ENCODE measurements around the gene NELL2.
"Not testable (repeated sequence)": the region's sequence is repeated elsewhere in the genome, so short reads cannot be mapped to it uniquely, and the experiment has no call there.

Gene NELL2

DNA sequence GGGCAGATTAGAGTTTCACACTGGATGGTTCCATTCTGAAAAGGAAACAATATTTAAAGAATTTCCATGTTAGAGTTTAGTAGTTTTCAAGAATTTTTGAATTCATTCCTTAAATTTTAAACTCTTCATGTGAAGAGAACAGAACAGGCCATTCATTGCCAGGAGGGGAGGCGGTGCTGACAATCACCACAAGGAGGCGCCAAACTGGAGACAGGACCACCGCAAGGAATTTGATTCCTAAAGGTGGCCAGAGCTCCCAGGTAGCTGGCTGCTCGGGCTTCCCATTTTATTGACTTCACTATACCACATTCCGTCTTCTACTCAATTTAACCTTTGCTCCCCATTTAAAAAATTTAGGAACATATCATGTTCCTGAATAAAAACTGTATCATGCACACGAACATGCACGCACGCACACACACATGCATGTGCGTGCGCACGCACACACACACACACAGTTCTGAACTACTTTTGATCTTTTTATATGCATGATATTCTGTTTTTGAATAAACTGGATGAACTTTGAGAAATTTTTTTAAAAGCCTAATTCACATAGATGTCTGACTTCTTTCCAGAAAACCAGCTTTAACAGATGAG, 101.2 kb downstream of the NELL2 start:
- no peak for DNase-seq

DNA sequence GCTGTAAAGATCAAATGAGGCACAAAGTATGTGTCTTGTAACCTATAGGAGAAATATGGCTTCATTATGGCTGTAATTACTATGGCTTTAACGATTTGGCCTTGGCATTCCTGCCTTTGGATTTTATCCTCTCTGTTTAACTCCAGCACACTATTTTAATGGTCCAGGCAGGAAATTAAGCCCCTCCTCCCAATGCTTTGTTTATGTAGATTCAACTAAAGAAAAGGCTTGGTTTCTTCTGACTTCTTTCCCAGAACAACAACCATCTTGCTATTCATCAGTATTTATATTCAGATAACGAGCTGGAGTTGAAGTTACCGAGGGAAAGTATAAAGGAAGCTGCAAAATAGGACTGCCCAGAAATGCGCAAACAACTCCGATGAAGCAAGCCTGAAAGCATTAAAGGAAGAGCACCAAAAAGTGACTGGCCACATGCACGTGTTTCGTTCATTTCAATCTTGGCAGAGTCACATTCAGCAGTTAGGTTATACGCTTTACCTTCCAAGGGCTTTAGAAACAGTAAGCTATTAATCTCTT, 104.6 kb downstream of the NELL2 start:
- no peak for DNase-seq

DNA sequence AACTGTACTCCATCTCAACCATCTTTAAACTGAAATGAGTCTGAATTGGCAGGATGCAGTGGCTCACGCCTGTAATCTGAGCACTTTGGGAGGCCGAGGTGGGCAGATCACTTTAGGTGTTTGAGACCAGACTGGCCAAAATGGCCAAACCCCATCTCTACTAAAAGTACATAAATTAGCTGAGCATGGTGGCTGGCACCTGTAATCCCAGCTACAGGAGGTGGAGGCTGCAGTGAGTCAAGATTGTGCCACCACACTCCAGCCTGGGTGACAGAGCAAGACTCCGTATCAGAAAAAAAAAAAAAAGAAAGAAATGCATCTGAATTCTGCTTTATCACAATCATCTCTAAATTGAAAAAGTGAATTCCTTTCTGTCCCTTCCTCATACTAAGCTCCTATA, 110.3 kb downstream of the NELL2 start:
- no peak for DNase-seq

DNA sequence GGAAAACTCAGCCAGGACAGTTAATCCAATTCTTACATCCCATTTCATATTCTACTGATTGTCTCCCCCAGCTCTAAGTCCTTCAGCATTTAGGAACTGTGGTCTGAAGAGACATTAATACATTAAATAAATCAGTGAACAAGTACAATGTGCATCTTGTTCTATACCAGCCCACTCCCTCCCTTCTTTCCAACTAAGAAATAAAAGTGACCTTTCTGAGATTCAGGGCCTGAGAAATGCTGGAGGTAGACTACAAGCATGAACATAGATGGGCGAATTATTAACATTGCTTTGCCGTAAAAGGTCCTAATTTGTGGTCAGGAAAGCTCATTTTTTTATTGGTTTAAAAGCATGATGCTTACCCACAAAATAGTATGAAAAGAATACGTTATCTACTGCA, 113.1 kb downstream of the NELL2 start:
- no peak for DNase-seq

DNA sequence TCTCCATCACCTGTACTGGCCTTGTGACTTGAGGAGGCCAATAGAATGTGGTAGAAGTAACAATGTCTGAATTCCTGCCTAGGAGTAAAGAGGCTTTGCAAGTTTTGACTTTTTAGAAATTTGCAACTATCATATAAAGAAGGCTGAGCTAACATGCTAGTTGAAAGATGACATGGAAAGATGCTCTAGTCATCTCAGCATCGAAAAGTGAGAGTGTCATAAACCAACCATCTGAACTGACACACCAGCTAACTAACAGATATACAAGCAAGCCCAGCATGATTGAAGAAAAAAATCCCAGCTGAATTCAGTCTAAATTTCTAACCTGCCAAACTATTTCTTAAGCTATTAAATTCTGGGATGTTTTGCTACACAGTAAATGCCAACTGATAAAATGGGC, 116.8 kb downstream of the NELL2 start:
- no peak for DNase-seq

DNA sequence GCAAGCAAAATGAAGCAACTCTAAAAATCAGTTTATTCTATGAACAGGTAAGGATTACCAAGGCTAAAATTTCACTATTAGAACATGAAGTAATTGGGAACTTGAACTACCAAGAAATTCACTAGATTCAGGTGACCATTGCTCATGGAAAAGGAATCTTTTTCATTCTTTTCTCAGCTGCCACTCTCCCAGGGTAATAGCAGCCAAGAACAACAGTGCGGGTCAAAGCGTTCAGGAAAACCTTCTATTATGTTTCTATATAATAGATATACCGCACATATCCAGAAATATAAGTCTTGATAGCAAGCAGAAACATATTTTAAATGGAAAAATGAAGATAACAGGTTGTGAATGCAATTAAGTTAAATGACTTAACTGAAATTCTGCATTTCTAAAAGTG, 125.6 kb downstream of the NELL2 start:
- no peak for DNase-seq

DNA sequence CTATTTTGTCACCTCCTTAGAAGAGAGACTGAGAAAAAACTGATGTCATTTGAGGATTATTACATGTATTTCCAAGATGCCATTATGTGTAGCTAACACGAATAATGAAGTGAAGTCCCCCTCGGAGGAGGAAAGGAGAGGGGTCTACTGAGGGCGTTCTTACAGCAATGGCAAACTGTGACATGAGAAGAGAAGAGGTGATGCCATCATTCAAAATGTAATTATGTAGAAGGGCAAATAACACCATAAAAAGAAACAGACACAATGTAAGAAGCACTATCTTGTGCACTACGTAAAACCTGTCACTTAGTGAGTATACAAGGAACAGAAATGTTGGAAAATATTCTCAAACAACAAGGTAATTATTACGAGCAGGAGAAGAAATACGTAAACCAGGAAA, 126.5 kb downstream of the NELL2 start:
- DNase-seq, result no peak

DNA sequence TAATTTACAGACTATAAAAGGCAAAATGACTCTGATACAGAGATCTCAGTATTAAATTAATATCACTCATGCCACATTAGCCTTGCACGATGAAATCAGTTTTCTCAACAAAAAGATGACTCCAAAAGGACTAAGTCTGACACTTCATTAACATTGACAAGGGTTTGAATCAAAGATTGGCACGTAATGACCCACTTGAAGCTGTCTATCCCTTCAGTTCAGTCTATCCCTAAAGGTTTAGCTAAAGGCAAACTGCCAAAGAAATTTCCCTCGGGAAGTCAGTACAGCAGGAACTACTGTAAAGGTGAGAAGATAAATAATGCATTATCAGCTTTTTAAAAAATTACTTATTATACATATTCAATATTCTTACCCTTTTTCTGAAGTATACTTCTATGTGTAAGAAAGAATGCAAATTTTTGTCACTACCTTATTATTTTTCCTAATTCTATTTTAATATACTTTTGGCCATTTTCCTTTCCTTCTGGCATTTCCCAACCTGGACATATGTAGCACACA, 127.1 kb downstream of the NELL2 start:
- DNase-seq, result no peak

DNA sequence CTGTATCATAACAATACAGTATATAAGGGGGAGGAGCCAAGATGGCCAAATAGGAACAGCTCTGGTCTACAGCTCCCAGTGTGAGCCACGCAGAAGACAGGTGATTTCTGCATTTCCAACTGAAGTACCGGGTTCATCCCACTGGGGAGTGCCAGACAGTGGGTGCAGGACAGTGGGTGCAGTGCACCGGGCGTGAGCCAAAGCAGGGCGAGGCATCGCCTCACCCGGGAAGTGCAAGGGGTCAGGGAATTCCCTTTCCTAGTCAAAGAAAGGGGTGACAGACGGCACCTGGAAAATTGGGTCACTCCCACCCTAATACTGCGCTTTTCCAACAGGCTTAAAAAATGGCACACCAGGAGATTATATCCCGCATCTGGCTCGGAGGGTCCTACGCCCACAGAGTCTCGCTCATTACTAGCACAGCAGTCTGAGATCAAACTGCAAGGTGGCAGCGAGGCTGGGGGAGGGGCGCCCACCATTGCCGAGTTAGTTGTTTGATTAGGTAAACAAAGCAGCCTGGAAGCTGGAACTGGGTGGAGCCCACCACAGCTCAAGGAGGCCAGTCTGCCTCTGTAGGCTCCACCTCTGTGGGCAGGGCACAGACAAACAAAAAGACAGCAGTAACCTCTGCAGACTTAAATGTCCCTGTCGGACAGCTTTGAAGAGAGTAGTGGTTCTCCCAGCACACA, 134.7 kb downstream of the NELL2 start:
- DNase-seq, result not testable (repeated sequence)

DNA sequence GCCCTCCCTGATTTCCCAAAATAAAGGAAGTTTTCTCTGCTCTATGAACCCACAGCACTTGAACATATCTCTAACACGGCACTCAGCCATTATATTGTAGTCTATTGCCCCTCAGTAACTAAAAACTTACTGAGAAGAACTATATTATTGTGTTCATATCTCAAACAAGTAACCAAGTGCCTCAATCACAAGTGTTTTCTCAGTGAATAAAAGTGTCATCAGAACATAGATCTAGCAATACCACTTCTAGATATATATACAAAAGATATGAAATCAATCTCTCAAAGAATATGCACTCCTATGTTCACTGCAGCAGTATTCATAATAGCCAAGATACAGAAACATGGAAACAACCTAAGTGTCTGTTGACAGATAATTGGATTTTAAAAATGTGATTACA, 138.1 kb downstream of the NELL2 start:
- DNase-seq, result no peak

DNA sequence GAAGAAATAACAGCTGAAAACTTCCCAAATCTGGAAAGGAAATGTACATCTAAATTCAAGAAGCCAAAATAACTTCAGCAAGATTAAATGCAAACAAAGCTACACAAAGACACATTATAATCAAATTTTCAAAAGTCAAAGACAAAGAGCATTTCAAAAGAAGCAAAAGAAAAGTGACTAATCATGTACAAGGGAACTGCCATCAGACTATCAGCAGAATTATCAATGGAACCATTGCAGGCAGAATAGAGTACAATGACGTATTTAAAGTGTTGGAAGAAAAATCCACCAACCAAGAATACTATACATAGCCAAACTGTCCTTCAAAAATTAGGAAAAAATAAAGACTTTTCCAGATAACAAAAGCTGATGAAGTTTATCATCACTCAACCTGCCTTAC, 147.5 kb downstream of the NELL2 start:
- no peak for DNase-seq

DNA sequence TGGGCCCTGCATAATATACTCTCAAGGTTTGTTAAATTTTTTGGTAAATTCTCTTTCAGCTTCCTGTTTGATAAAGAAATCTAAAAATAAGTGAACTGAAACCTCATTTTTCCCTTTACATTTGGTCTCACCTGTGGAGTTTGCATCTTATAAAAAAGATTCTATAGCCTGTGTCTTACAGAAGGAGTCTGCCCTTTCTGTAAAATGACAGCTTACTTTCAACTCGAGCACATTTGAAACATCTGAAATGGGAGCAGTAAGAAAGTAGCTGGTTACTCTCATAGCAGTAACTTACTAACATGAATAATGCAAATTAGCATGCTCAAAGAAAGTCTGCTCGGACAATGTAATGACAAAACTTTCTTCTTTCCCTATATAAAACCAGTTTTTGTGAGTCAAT, 155.8 kb downstream of the NELL2 start:
- no peak for DNase-seq

DNA sequence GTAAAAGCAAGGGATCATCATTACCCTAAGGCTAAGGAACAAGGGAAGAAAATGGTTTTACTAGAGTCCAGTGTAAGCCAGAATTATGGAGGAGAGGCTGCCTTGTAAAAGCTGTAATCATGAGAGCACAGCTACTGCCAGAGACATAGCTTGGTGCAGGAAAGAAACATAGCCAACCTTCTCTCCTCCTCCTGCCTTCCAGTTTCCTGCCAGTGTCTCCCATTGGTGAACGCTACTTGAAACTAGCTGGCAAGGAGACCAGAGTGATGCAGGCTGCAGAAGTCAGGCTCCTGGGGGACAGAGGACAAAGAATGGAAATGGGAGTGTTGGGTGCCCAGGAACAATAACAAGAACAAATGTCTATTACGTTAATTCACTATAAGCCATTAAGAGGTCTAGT, 158.5 kb downstream of the NELL2 start:
- no peak for DNase-seq

DNA sequence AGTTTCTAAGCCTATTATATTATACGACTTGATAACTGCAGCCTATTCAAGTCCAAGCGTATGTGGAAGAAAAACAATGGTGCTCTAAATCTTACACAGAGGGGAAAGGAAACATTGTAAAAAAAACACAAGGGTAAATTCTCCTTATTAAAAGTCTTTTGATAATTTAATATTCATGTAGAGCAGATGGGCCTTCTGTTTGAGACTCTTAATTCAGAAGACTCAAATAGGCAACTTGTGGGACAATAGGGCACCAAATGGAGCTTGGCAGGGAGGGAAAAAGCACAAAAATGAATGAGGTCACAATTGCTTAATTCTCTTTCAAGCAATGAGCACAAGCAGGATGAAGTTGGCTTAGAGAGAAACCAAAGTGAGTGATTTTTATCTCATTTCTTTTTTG, 159.4 kb downstream of the NELL2 start:
- DNase-seq, result no peak

DNA sequence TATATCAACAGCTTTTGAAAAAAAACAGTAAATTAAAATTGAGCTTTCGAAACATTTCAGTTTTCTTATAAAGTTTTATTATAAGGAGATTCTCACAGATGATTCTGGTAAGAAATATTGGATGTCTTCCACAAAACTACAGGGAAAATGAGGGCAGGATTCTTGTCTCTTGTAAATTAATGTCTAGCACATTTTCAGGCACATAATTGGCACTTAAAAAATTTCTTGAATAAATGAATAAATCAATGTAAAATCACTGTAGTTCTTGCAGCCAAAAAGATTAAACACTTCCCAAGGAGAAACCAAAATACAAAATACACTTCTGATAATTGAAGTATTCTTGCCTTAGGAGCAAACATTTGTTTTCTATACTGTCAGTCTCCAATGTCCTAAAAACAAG, 164.4 kb downstream of the NELL2 start:
- DNase-seq, result no peak

DNA sequence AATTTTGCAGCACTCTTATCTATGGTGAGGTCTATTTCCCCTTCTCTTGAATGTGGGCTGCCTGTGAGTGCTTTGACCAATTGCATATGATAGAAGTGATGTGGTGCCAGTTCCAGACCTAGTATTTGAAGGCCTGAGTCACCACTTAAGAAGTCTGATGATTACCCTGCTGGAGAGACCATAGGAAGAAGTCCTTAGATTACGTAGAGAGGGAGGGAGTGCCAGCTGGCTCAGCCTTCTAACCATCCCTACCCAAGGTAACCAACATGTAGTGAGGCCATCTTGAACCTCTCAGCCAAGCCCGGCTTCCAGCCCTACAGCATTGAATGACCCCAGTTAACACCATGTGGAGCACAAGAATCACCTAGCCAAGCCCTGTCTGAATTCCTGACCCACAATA, 166.9 kb downstream of the NELL2 start:
- DNase-seq, result no peak

DNA sequence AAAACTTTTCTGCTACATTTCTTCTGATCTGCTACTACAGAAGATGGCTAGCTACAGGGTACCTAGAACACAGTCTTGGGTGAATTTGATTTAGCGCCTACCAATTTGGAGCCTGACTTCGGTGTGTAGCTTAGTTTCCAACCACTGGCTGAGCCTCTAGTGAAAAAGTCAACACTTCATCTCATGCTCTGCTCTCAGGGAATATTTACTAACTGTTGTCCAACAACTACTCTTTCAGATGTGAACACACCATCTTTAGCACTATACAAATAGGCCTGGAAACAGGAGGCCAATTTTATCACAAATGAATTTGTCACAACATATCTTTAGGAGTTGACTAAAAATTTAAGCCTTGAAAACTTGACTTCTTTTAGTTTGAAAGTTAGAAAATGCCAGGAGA, 167.9 kb downstream of the NELL2 start:
- DNase-seq, result no peak

DNA sequence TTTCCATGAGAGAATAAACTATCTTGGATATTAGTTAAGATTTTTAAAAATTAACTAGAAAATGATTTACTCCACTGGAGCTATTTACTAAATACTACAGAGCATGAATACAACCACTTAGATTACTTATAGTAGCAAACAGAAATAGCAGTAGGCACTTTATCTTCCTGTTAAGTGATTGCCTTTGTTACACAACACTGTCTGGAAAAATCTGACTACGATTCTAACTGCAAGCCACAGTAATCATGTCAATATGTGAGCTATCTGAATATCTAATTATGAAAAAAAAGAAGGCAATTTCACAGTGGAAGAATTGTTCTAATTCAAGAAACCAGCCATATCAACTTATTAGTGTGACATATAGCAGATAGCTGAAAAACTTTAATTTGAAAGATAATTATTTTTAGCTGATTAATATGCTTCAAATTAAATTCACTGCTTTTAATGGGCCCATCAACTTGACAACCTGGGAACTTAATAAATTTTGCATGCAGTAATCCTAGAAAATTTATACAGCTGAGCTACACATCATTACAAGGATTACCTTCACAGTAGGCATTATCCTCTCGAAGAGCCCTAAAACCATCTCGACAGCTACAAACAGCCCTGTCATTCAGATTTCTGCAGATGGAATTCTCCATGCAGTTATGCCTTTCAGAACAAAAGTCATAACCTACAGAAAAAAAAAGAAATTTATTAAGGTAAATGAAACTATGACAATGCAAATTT, 172.8 kb downstream of the NELL2 start:
- no peak for DNase-seq

DNA sequence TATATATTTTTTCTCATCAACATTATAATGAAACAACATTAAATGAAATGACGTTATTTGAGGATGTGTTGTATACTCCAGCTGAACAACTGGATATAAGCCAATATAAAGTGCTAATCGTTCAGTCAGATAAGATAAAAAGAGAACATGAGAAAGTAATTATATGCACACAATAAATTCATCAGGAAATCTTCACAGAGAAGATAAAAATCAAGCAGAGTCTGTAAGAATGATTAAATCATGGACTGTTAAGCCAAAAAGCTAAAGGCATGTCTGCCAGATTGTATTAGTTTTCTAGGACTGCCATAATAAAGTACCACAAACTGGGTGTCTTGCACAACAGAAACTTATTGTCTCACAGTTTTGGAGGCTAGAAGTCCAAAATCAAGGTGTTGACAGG, 178.6 kb downstream of the NELL2 start:
- DNase-seq, result no peak

DNA sequence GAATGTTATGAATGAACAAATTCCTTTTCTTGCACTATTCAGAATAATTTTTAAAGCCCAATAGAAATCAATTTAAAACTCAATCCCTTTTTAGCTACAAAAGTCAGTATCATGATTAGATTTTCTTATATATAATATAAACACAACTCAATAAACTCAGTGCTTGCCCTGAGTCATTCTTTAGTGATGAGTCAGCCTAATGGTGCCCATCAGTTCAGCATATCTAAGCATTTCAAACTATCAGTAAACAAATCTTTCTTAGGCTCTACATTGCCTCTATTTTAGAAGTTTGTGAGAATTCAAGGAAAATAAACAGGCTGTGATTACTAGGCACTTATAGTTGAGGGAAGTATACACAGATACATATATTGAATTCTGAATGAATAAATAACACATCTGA, 179.6 kb downstream of the NELL2 start:
- DNase-seq, result no peak

DNA sequence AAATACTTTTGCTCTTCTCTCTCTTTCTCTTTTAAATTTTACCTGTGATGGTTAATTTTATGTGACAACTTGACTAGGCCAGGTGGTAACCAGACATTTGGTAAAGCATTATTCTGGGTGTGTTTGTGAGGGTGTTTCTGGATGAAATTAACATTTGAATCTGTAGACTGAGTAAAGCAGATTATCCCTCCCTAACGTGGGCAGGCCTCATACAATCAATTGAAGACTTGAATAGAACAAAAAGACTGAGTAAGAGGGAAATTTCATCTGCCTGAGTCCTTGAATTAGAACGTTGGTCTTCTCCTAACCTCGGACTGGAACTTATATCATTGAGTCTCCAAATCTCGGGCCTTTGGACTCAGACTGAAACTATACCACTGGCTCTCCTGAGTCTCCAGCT, 182.1 kb downstream of the NELL2 start:
- no peak for DNase-seq

DNA sequence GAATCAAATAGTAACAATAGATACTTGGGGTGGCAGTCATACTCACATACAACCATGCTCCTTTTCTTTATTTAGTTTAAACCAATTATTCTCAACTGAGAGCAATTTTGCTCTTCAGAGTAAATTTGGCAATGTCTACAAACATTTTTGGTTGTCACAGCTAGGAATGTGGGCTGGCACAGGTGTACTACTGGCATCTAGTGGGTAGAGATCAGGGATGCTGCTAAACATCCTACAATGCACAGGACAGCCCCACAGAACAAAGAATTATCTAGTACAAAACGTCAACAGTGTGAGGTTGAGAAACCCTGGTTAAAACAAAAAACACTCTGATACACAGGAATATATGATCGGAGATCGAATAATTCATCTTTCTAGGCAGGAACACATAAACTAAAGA, 186.5 kb downstream of the NELL2 start:
- no peak for DNase-seq

DNA sequence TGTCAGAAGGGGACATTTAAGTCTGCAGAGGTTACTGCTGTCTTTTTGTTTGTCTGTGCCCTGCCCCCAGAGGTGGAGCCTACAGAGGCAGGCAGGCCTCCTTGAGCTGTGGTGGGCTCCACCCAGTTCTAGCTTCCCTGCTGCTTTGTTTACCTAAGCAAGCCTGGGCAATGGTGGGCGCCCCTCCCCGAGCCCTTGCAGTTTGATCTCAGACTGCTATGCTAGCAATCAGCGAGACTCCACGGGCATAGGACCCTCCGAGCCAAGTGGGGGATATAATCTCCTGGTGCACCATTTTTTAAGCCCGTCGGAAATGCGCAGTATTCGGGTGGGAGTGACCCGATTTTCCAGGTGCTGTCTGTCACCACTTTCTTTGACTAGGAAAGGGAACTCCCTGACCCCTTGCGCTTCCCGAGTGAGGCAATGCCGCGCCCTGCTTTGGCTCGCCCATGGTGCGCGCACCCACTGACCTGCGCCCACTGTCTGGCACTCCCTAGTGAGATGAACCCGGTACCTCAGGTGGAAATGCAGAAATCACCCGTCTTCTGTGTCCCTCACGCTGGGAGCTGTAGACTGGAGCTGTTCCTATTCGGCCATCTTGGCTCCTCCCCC, 189.2 kb downstream of the NELL2 start:
- not testable (repeated sequence) for DNase-seq

DNA sequence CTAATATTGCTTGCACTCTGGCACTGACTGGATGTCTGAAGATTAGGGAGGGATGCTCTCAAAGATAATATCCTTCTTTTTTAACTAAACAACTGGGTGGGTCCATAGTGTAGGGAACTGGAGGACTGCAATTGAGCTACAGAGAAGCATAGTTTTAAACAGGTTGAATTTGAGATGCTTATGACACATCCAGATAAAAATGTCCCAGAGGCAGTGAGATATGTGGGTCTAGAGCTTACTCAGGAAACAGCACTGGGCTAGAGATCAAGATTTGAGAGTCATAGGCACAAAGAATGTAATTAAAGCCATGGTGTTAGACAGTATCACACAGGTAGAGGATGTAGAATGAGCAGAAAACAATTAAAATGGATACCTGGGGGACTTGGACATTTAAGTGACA, 198.4 kb downstream of the NELL2 start:
- DNase-seq, result no peak

Measured in 8988T (cell line).